Liver (tissue), 3 donors: Measurements from ENCODE around the gene GSPT1.

ENCODE experiments used
- ATF3 ChIP-seq: IDR thresholded peaks from 2 replicates; pipeline ENCODE4 v1.6.1; 2016; ENCODE audit warnings: antibody characterized with exemption
- CTCF ChIP-seq: fragments of 150-350 bp; IDR thresholded peaks from 2 replicates; pipeline ENCODE4 v1.5.1; 2017; ENCODE audit warnings: improper control_type of control experiment, low read depth, low read length; ENCODE audit not compliant: missing input control
- GABPA ChIP-seq, 2 donors: IDR thresholded peaks in 1 of 2; conservative IDR thresholded peaks in 1 of 2; 2 replicates each; pipeline ENCODE4 v1.6.1; 2016; ENCODE audit warnings: antibody characterized with exemption in 2 of 2, mild to moderate bottlenecking in 1 of 2, moderate library complexity in 1 of 2
- JUND ChIP-seq, 2 donors: IDR thresholded peaks; 2 replicates each; pipeline ENCODE4 v1.6.1; 2016; ENCODE audit warnings: antibody characterized with exemption in 2 of 2
- MAX ChIP-seq: IDR thresholded peaks from 2 replicates; pipeline ENCODE4 v1.6.1; 2016; ENCODE audit warnings: antibody characterized with exemption
- RAD21 ChIP-seq, 2 donors: IDR thresholded peaks; 2 replicates each; pipeline ENCODE4 v1.6.1; 2016; ENCODE audit warnings: antibody characterized with exemption in 2 of 2, mild to moderate bottlenecking in 2 of 2
- SP1 ChIP-seq: IDR thresholded peaks from 2 replicates; pipeline ENCODE4 v1.6.1; 2018; ENCODE audit warnings: antibody characterized with exemption, mild to moderate bottlenecking
- donor health status: healthy.
- donor health status: healthy.

GRCh38 chr16:11868412-11868980 is 47.3 kb downstream of the GSPT1 start:
- no peak for TF ChIP-seq CTCF
- no peak for TF ChIP-seq RAD21 (IDR thresholded peaks at IDR 0.05)
- no peak for TF ChIP-seq GABPA (IDR thresholded peaks at IDR 0.05 in 1 of 2, conservative IDR thresholded peaks at IDR 0.05 in 1 of 2)
- TF ChIP-seq MAX: no peak
- TF ChIP-seq ATF3: no peak
- no peak for TF ChIP-seq SP1
- no peak for TF ChIP-seq JUND (IDR thresholded peaks at IDR 0.05)
